Spleen (tissue), 11 donors: ENCODE data around the gene C4orf50. TPM values are rescaled to one million over a fixed set of nuclear protein-coding genes. Genes with fewer than 3 reads are reported as not detected.
"Not testable (repeated sequence)": the region's sequence is repeated elsewhere in the genome, so short reads cannot be mapped to it uniquely, and the experiment has no call there.

Source experiments
- DNase-seq: peaks from one replicate; pipeline ENCODE4 v3.0.0-alpha.2; 2020
- H3K27ac ChIP-seq, 8 donors: fragments of 200-600 bp; sonication (generic) in 7 of 8; 1 replicate in 4 of 8; 2 replicates in 4 of 8; pipeline versions ENCODE4 v1.5.0 to v1.8.0; 2016 to 2021; ENCODE audit warnings: inconsistent platforms in 4 of 8, mild to moderate bottlenecking in 4 of 8, moderate library complexity in 1 of 8
- H3K27me3 ChIP-seq, 7 donors: fragments of 200-600 bp; sonication (generic) in 6 of 7; replicated peaks in 1 of 7; 1 replicate in 4 of 7; 2 replicates in 3 of 7; pipeline versions ENCODE4 v1.5.0 to v1.8.0; 2016 to 2021; ENCODE audit warnings: inconsistent platforms in 3 of 7, mild to moderate bottlenecking in 1 of 7
- H3K36me3 ChIP-seq, 6 donors: fragments of 200-600 bp; sonication (generic) in 5 of 6; 1 replicate in 4 of 6; 2 replicates in 2 of 6; pipeline versions ENCODE4 v1.5.0 to v1.8.0; 2016 to 2021; ENCODE audit warnings: inconsistent platforms in 2 of 6
- H3K4me1 ChIP-seq, 6 donors: fragments of 200-600 bp; sonication (generic) in 5 of 6; 1 replicate in 3 of 6; 2 replicates in 3 of 6; pipeline versions ENCODE4 v1.5.0 to v1.8.0; 2016 to 2021; ENCODE audit warnings: inconsistent platforms in 3 of 6
- H3K4me3 ChIP-seq, 8 donors: fragments of 200-600 bp; sonication (generic) in 7 of 8; 1 replicate in 4 of 8; 2 replicates in 4 of 8; pipeline versions ENCODE4 v1.5.0 to v1.8.0; 2016 to 2021; ENCODE audit warnings: inconsistent platforms in 4 of 8, mild to moderate bottlenecking in 4 of 8, moderate library complexity in 2 of 8
- H3K9me3 ChIP-seq, 8 donors: fragments of 200-600 bp; sonication (generic) in 7 of 8; 1 replicate in 4 of 8; 2 replicates in 4 of 8; pipeline versions ENCODE4 v1.5.0 to v1.8.0; 2016 to 2021; ENCODE audit warnings: inconsistent platforms in 4 of 8
- CTCF ChIP-seq, 11 experiments: fragments of 200-600 bp in 7 of 11; fragments of 450-650 bp in 4 of 11; sonication (generic) in 4 of 11; IDR thresholded peaks in 8 of 11; conservative IDR thresholded peaks in 3 of 11; 1 replicate in 7 of 11; 2 replicates in 4 of 11; pipeline versions ENCODE4 v1.4.0 to v1.8.0; 2016 to 2021; ENCODE audit warnings: antibody characterized with exemption in 11 of 11, inconsistent platforms in 4 of 11, mild to moderate bottlenecking in 1 of 11
- POLR2A ChIP-seq, 3 donors: fragments of 450-650 bp; IDR thresholded peaks; one replicate each; pipeline ENCODE4 v1.5.1; 2017; ENCODE audit warnings: antibody characterized with exemption in 3 of 3, mild to moderate bottlenecking in 1 of 3
- POLR2AphosphoS5 ChIP-seq, 3 donors: sonication (generic); formaldehyde crosslinking; IDR thresholded peaks; one replicate each; pipeline ENCODE4 v1.5.1; 2017; ENCODE audit warnings: antibody characterized with exemption in 3 of 3
- WGBS, 5 donors: extraction: QIAGEN DNeasy Blood & Tissue Kit in 3 of 5; methylation state at CpG; one replicate each; pipeline versions ENCODE4 v1.1.5 to v1.1.7; 2013 to 2018; 5-methylcytosine and 5-hydroxymethylcytosine counted together
- intact Hi-C: fragments of 100-400 bp; cut with DNase I; formaldehyde crosslinking; loops from one replicate; pipeline ENCODE4 v1.15.0; 2023; ENCODE audit warnings: low total_unique reads
- polyA plus RNA-seq, 3 donors: library from polyadenylated mRNA; stranded (reverse); fragments of 200-250 nt; gene quantifications; one replicate each; pipeline ENCODE4 v1.2.1, GENCODE V29; 2013
- total RNA-seq, 7 donors: library from RNA; depleted of rRNA in 3 of 7; stranded (reverse); fragments of >200 nt in 3 of 7; fragmentation: NEBNext Ultra II Directional in 4 of 7; extraction: Animal tissue kit (Norgen Biotek cat#: 25700) in 4 of 7; gene quantifications; one replicate each; pipeline versions ENCODE4 v1.1.0 to v1.2.1, GENCODE V29; 2016 to 2021
- donor health status: healthy with polysubstance abuse.
- donor health status: DM: no; HTN: no; CAD: no; lungs with moderate emphysema.
- donor health status: DM: no; HTN: no; CAD: no.
- donor health status: Bipolar disorder and iron deficiency.
- donor health status: healthy.
- donor health status: DM: no; HTN: no; CAD: no.
- donor health status: DM: yes; HTN: yes; CAD: no.

C4orf50 gene
- total and polyA plus RNA-seq, 10 donors, result 0.02 to 2.5 (median 0.30) TPM

- TF ChIP-seq POLR2AphosphoS5 (IDR thresholded peaks at IDR 0.05) (no peak), CTCF (IDR thresholded peaks at IDR 0.05 in 8 of 11, conservative IDR thresholded peaks at IDR 0.05 in 3 of 11) (no peak), POLR2A (IDR thresholded peaks at IDR 0.05) (no peak)
- 84 to 89% (median 85%) methylated on average over 10 to 11 of the region's 11 CpGs for whole genome bisulfite sequencing, 5 donors
- Histone ChIP-seq H3K4me1 (peaks cover 0 to 46% (median 15%) of the 10 kb centered on the region in 6 donors), H3K27me3 (peaks cover 0 to 16% (median 0%) of the 10 kb centered on the region in 7 donors), H3K4me3 (no peak overlapping the region), H3K27ac (no peak overlapping the region), H3K36me3 (no peaks in the 10 kb centered on the region), H3K9me3 (no peaks in the 10 kb centered on the region)
- intact Hi-C loops, result no loop called here
- DNase-seq, result no peak
These were observed 64.0 kb downstream of the C4orf50 start for GRCh38 chr4:5954056-5954760.

- DNase-seq, result peak; percentile 62
- no peaks in the 10 kb centered on the region for H3K9me3 ChIP-seq
- peak overlapping the region in 1 of 8 donors; percentile 33 for H3K27ac ChIP-seq
- H3K27me3 ChIP-seq, result peaks cover 0 to 18% (median 0%) of the 10 kb centered on the region in 7 donors
- H3K36me3 ChIP-seq, result no peaks in the 10 kb centered on the region
- TF ChIP-seq POLR2AphosphoS5 (IDR thresholded peaks at IDR 0.05) (no peak), CTCF (IDR thresholded peaks at IDR 0.05 in 8 of 11, conservative IDR thresholded peaks at IDR 0.05 in 3 of 11) (no peak), POLR2A (IDR thresholded peaks at IDR 0.05) (no peak)
- intact Hi-C loops, result no loop called here
- H3K4me3 ChIP-seq, result no peak overlapping the region
- 56 to 87% (median 73%) methylated on average over 12 to 13 of the region's 13 CpGs for WGBS, 5 donors
- H3K4me1 ChIP-seq, result peaks cover 0 to 46% (median 15%) of the 10 kb centered on the region in 6 donors
These were observed 65.0 kb downstream of the C4orf50 start for GRCh38 chr4:5952975-5953951.

GRCh38 chr4:5952286-5952974 lies 65.8 kb downstream of the C4orf50 start:
- WGBS, 5 donors, result 58 to 70% (median 65%) methylated on average over 19 to 22 of the region's 22 CpGs
- Histone ChIP-seq H3K4me1 (peaks cover 0 to 46% (median 15%) of the 10 kb centered on the region in 6 donors), H3K9me3 (peaks cover 0 to 6% (median 1%) of the 10 kb centered on the region in 8 donors), H3K27me3 (peaks cover 0 to 27% (median 0%) of the 10 kb centered on the region in 7 donors), H3K36me3 (no peaks in the 10 kb centered on the region), H3K4me3 (no peak overlapping the region), H3K27ac (peak overlapping the region in 1 of 8 donors; percentile 33)
- peak; percentile 72 for DNase-seq
- intact Hi-C loops, result no loop called here
- TF ChIP-seq POLR2AphosphoS5 (IDR thresholded peaks at IDR 0.05), result peak in 1 of 3 donors; percentile 53
- no peak for TF ChIP-seq POLR2A (IDR thresholded peaks at IDR 0.05)

GRCh38 chr4:5946653-5947052 lies 71.6 kb downstream of the C4orf50 start:
- Histone ChIP-seq H3K9me3 (peaks cover 0 to 27% (median 13%) of the 10 kb centered on the region in 8 donors), H3K27me3 (peaks cover 0 to 50% (median 0%) of the 10 kb centered on the region in 7 donors)
- DNase-seq, H3K27ac ChIP-seq, H3K4me3 ChIP-seq, H3K36me3 ChIP-seq, H3K4me1 ChIP-seq, intact Hi-C loops: not testable (repeated sequence)
- 75 to 86% (median 85%) methylated on average over 6 of the region's 6 CpGs for WGBS, 5 donors
